ENCODE results near the gene CDK14. TPM values are rescaled to one million over a fixed set of nuclear protein-coding genes. Genes with fewer than 3 reads are reported as not detected.

Gene CDK14
- total and polyA plus RNA-seq, 2 of the 8 experiments (the other 6 are each of a cell fraction or from before 2014, with no cell fraction given): 5.5 to 47.3 TPM

DNA sequence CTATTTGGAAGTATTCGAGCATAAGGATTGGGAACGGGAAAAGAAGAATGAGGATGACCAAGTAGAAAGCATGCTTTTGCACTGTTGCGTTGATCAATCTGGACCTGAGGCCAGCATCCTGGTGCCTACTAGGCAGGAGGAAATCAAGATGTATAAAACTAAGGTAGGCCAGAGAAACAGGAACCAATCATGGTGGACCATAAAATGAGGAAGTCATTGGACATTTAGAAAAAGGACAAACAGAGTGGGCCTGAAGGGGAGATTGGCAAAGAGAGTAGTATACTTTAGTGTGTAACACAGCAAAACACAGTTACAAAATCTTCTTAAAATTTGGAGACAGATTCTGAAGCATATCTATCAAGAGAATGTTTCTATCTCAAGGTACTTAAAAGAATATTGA is 497.1 kb downstream of the CDK14 start:
- H2BK20ac ChIP-seq (ENCODE audit: low read length): no peak overlapping the region
- no peaks in the 10 kb centered on the region for H3K36me3 ChIP-seq (ENCODE audit: control insufficient read depth in 2 of 4, insufficient read depth in 4 of 4, low read length in 3 of 4)
- no peak overlapping the region for H4K5ac ChIP-seq (ENCODE audit: insufficient read length, low read depth, low read length)
- H3K23me2 ChIP-seq (ENCODE audit: low read depth, low read length): no peaks in the 10 kb centered on the region
- H3K14ac ChIP-seq (ENCODE audit: insufficient read length): no peak overlapping the region
- H3K4me3 ChIP-seq (ENCODE audit: extremely low read depth in 1 of 4, insufficient read depth in 2 of 4, low read depth in 3 of 4, low read length in 4 of 4): no peak overlapping the region
- H2BK12ac ChIP-seq (ENCODE audit: low read depth, low read length): no peak overlapping the region
- no peaks in the 10 kb centered on the region for H3K27me3 ChIP-seq (replicated peaks in 1 of 4; ENCODE audit: control insufficient read depth in 3 of 4, extremely low read depth in 1 of 4, insufficient read depth in 3 of 4, low read length in 3 of 4)
- whole genome bisulfite sequencing, 2 experiments (ENCODE audit: extremely low coverage in 1 of 2, insufficient coverage in 1 of 2, insufficient read length in 1 of 2, insufficient replicate concordance in 2 of 2, low coverage in 1 of 2, low lambda C conversion rate in 2 of 2, missing lambda C conversion rate in 1 of 2): 93% methylated on average over 3 of the region's 3 CpGs; no CpG with 5 or more reads in 1 of the 2 experiments
- H2BK5ac ChIP-seq (ENCODE audit: low read depth, low read length): no peak overlapping the region
- no peak overlapping the region for H3K4me2 ChIP-seq (ENCODE audit: insufficient read depth in 1 of 2, low read depth in 2 of 2, low read length in 2 of 2)
- no peaks in the 10 kb centered on the region for H3K79me1 ChIP-seq (ENCODE audit: low read depth, low read length)
- H4K91ac ChIP-seq (replicated peaks; ENCODE audit: insufficient read length, low read length): no peak overlapping the region
- no peaks in the 10 kb centered on the region for H3K79me2 ChIP-seq (ENCODE audit: control insufficient read depth in 1 of 2, insufficient read depth in 2 of 2, low read length in 2 of 2)
- no peak overlapping the region for H3K9ac ChIP-seq (replicated peaks in 1 of 4; ENCODE audit: extremely low read depth in 1 of 4, low read depth in 3 of 4, low read length in 3 of 4)
- no peak overlapping the region for H3K56ac ChIP-seq (replicated peaks; ENCODE audit: insufficient read length, low read depth, low read length)
- H2AFZ ChIP-seq (ENCODE audit: low read length): no peak overlapping the region
- H2AK5ac ChIP-seq (ENCODE audit: low read depth, low read length): no peak overlapping the region
- no peak for FAIRE-seq
- no peaks in the 10 kb centered on the region for H3K9me3 ChIP-seq (ENCODE audit: insufficient read depth in 2 of 2, low read depth in 1 of 2, low read length in 1 of 2)
- ChIA-PET CTCF (ENCODE audit: partially characterized antibody) (no interaction called here), POLR2A (ENCODE audit: partially characterized antibody) (no interaction called here)
- no peak overlapping the region for H3K23ac ChIP-seq (ENCODE audit: insufficient read length)
- H2BK120ac ChIP-seq (replicated peaks; ENCODE audit: low read depth, low read length): no peak overlapping the region
- no peak overlapping the region for H3K18ac ChIP-seq (ENCODE audit: extremely low read depth, low read length)
- no peak overlapping the region for H3K27ac ChIP-seq (ENCODE audit: low read depth, low read length)
- H2BK15ac ChIP-seq (ENCODE audit: low read length): no peak overlapping the region
- DNase-seq (ENCODE audit: low read depth in 1 of 2, low spot score in 2 of 2): no peak
- no peak overlapping the region for H3K4ac ChIP-seq (replicated peaks; ENCODE audit: insufficient read length, low read depth, low read length)
- no peaks in the 10 kb centered on the region for H3K4me1 ChIP-seq (replicated peaks in 1 of 4; ENCODE audit: control insufficient read depth in 3 of 4, insufficient read depth in 4 of 4, low read length in 3 of 4)
- no peak overlapping the region for H4K8ac ChIP-seq (ENCODE audit: extremely low read depth, insufficient read depth, low read length)
- no peaks in the 10 kb centered on the region for H4K20me1 ChIP-seq (replicated peaks in 1 of 2; ENCODE audit: control insufficient read depth in 1 of 2, insufficient read depth in 2 of 2, low read length in 2 of 2)
- TF ChIP-seq, protein P1, sequence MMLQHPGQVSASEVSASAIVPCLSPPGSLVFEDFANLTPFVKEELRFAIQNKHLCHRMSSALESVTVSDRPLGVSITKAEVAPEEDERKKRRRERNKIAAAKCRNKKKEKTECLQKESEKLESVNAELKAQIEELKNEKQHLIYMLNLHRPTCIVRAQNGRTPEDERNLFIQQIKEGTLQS (IDR thresholded peaks at IDR 0.05; ENCODE audit: insufficient read depth, low read depth, low read length): no peak
- TF ChIP-seq TCF12 (IDR thresholded peaks at IDR 0.05; ENCODE audit: low read depth, low read length) (no peak), SP4 (IDR thresholded peaks at IDR 0.05; ENCODE audit: low read length) (no peak), POLR2A (IDR thresholded peaks at IDR 0.05; ENCODE audit: control extremely low read depth in 1 of 2, low read depth in 2 of 2, low read length in 2 of 2) (no peak), KDM4A (IDR thresholded peaks at IDR 0.05; ENCODE audit: low read depth, low read length, severe bottlenecking) (no peak)
